A673 (cell line): Measurements from ENCODE around the gene MBIP.

ENCODE experiments used
- CTCF ChIP-seq: fragments of 300-800, 200-600 bp; sonication (generic); conservative IDR thresholded peaks from 2 replicates; pipeline ENCODE4 v1.5.1; 2017; ENCODE audit warnings: low read depth, mild to moderate bottlenecking, antibody characterized with exemption, low read length, moderate library complexity, mixed read lengths
- EZH2 ChIP-seq: fragments of 200-600 bp; sonication (generic); IDR thresholded peaks from 2 replicates; pipeline ENCODE4 v1.6.1; 2017; ENCODE audit warnings: borderline replicate concordance, low read depth, mild to moderate bottlenecking, mixed read lengths, antibody characterized with exemption, low read length; ENCODE audit not compliant: poor library complexity, severe bottlenecking

GRCh38 chr14:36294543-36294942 lies 25.9 kb downstream of the MBIP start:
- no peak for TF ChIP-seq EZH2
- TF ChIP-seq CTCF = no peak
